Small intestine (tissue), 7 donors: ENCODE data around the gene TIRAP. TPM values are rescaled to one million over a fixed set of nuclear protein-coding genes. Genes with fewer than 3 reads are reported as not detected.

Experiments used
- DNase-seq, 2 donors: peaks; one replicate each; pipeline versions ENCODE4 v3.0.0 to v3.0.0-alpha.2; 2013
- FAIRE-seq: peaks from 2 replicates; lab custom pipeline; 2012; peaks lifted over from hg19 to GRCh38; lab: Jason Lieb, UNC
- H3K27ac ChIP-seq, 3 donors: one replicate each; pipeline ENCODE4 v1.5.1; 2013; ENCODE audit warnings: low read length in 2 of 3, mild to moderate bottlenecking in 2 of 3, control low read depth in 1 of 3, inconsistent platforms in 1 of 3, low read depth in 1 of 3, moderate library complexity in 1 of 3
- H3K27me3 ChIP-seq, 3 donors: one replicate each; pipeline ENCODE4 v1.6.1; 2013; ENCODE audit warnings: low read length in 3 of 3, inconsistent platforms in 1 of 3; ENCODE audit not compliant: control insufficient read depth in 3 of 3, insufficient read depth in 3 of 3
- H3K36me3 ChIP-seq, 3 donors: one replicate each; pipeline ENCODE4 v1.6.1; 2013; ENCODE audit warnings: low read length in 3 of 3, inconsistent platforms in 1 of 3, low read depth in 1 of 3, mild to moderate bottlenecking in 1 of 3, moderate library complexity in 1 of 3; ENCODE audit not compliant: control insufficient read depth in 3 of 3, insufficient read depth in 2 of 3
- H3K4me1 ChIP-seq, 3 donors: one replicate each; pipeline ENCODE4 v1.6.1; 2013; ENCODE audit warnings: low read length in 2 of 3, inconsistent platforms in 1 of 3, low read depth in 1 of 3, mild to moderate bottlenecking in 1 of 3, moderate library complexity in 1 of 3; ENCODE audit not compliant: control insufficient read depth in 3 of 3, insufficient read depth in 2 of 3
- H3K4me3 ChIP-seq, 3 donors: one replicate each; pipeline ENCODE4 v1.5.1; 2013; ENCODE audit warnings: low read length in 3 of 3, control low read depth in 1 of 3, inconsistent platforms in 1 of 3, low read depth in 1 of 3, mild to moderate bottlenecking in 1 of 3, moderate library complexity in 1 of 3
- H3K9me3 ChIP-seq, 2 donors: one replicate each; pipeline ENCODE4 v1.6.1; 2013; ENCODE audit warnings: low read depth in 1 of 2, low read length in 1 of 2; ENCODE audit not compliant: control insufficient read depth in 2 of 2, insufficient read depth in 1 of 2
- WGBS, 3 donors: extraction: QIAGEN DNeasy Blood & Tissue Kit; methylation state at CpG; one replicate each; pipeline ENCODE4 v1.1.7; 2013; 5-methylcytosine and 5-hydroxymethylcytosine counted together
- polyA plus RNA-seq, 4 donors: library from polyadenylated mRNA; stranded (reverse) in 3 of 4; unstranded in 1 of 4; fragments of 200-250 nt in 3 of 4; fragments of 120-200 nt in 1 of 4; gene quantifications; one replicate each; pipeline versions ENCODE4 v1.2.1 to v1.2.3, GENCODE V29; 2013
- donor health status: healthy with polysubstance abuse.
- donor health status: control.
- donor health status: control.
- donor health status: Bipolar disorder and iron deficiency.
- donor health status: healthy.

TIRAP gene
- polyA plus RNA-seq, 4 donors: 6.2 to 15.6 (median 10.3) TPM

GRCh38 chr11:126328938-126329643 is 46.2 kb downstream of the TIRAP start:
- Histone ChIP-seq H3K4me1 (no peaks in the 10 kb centered on the region), H3K9me3 (no peaks in the 10 kb centered on the region), H3K27ac (no peak overlapping the region), H3K4me3 (no peak overlapping the region), H3K36me3 (peaks cover 3 to 23% (median 4%) of the 10 kb centered on the region in 3 donors), H3K27me3 (no peaks in the 10 kb centered on the region)
- no peak for FAIRE-seq
- no peak for DNase-seq
- 75 to 79% (median 78%) methylated on average over 9 of the region's 9 CpGs for WGBS, 3 donors

GRCh38 chr11:126329644-126330211 is 46.8 kb downstream of the TIRAP start:
- no peak for FAIRE-seq
- Histone ChIP-seq H3K9me3 (no peaks in the 10 kb centered on the region), H3K4me3 (no peak overlapping the region), H3K4me1 (no peaks in the 10 kb centered on the region), H3K27ac (no peak overlapping the region), H3K27me3 (no peaks in the 10 kb centered on the region), H3K36me3 (peaks cover 2 to 23% (median 3%) of the 10 kb centered on the region in 3 donors)
- WGBS, 3 donors: 76 to 89% (median 85%) methylated on average over 11 of the region's 11 CpGs
- no peak for DNase-seq

GRCh38 chr11:126331286-126331685 is 48.4 kb downstream of the TIRAP start:
- H3K27ac ChIP-seq: no peak overlapping the region
- no peaks in the 10 kb centered on the region for H3K27me3 ChIP-seq
- no peak overlapping the region for H3K4me3 ChIP-seq
- peaks cover 2 to 29% (median 3%) of the 10 kb centered on the region in 3 donors for H3K36me3 ChIP-seq
- peaks cover 0 to 5% (median 0%) of the 10 kb centered on the region in 3 donors for H3K4me1 ChIP-seq
- DNase-seq: no peak
- FAIRE-seq: no peak
- 97 to 99% (median 99%) methylated on average over 13 of the region's 13 CpGs for WGBS, 3 donors
- no peaks in the 10 kb centered on the region for H3K9me3 ChIP-seq

GRCh38 chr11:126332221-126332711 is 49.4 kb downstream of the TIRAP start:
- peaks cover 0 to 9% (median 0%) of the 10 kb centered on the region in 3 donors for H3K4me1 ChIP-seq
- no peaks in the 10 kb centered on the region for H3K27me3 ChIP-seq
- no peak for FAIRE-seq
- 74 to 85% (median 83%) methylated on average over 5 of the region's 5 CpGs for WGBS, 3 donors
- DNase-seq: no peak
- H3K27ac ChIP-seq: peak overlapping the region in 1 of 3 donors; percentile 21
- no peak overlapping the region for H3K4me3 ChIP-seq
- no peaks in the 10 kb centered on the region for H3K9me3 ChIP-seq
- H3K36me3 ChIP-seq: peaks cover 2 to 32% (median 3%) of the 10 kb centered on the region in 3 donors

GRCh38 chr11:126333142-126333541 is 50.2 kb downstream of the TIRAP start:
- 91 to 97% (median 96%) methylated on average over 7 of the region's 7 CpGs for WGBS, 3 donors
- FAIRE-seq: no peak

DNA sequence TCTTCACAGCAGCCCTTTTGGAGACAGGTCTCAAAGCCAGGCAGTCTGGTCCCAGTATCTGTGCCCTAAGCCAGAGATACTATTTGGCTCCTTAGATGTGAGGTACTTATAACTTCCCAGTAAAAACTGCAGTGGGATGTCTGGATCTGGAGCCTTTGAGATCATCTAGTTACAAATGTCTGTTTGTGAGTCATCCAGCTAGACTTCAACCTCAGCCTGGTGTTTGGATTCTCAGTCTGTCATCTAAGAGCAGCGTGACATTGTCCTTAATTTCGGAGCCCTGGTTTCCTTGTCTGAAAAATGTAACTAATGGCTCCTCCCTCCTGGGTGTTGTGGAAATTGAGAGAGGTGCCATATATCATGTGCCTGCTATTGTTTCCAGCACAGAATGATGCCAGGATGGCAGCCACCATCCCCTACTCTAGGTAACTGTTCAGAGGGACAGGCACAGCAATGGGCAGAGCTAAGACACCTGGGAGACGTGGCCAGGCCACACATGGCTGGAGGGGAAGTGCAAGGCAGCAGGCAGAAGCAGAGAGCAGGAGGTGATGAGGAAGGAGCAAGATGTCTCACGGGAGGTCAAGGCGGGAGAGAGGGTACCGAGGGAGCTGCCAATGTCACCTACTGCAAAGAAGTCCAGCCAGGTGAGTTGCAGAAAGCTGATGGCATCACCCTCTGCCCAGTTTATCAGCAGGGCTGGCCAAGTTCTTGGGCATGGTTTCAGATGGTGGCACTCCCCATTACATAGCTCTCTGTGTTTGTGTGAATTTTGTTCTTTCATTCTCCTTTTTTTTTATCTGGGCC is 52.0 kb downstream of the TIRAP start:
- WGBS, 3 donors: 84 to 95% (median 89%) methylated on average over 6 of the region's 6 CpGs
- Histone ChIP-seq H3K27me3 (no peaks in the 10 kb centered on the region), H3K36me3 (peaks cover 0 to 49% (median 2%) of the 10 kb centered on the region in 3 donors), H3K4me1 (peaks cover 0 to 9% (median 0%) of the 10 kb centered on the region in 3 donors), H3K9me3 (no peaks in the 10 kb centered on the region), H3K4me3 (no peak overlapping the region), H3K27ac (peak overlapping the region in 1 of 3 donors; percentile 55)
- FAIRE-seq (no peak), DNase-seq (no peak)

More at GRCh38 chr11:126333142-126333541, 50.2 kb downstream of the TIRAP start:
- Histone ChIP-seq H3K9me3 (no peaks in the 10 kb centered on the region), H3K4me1 (peaks cover 0 to 9% (median 0%) of the 10 kb centered on the region in 3 donors), H3K27ac (no peak overlapping the region), H3K4me3 (no peak overlapping the region), H3K27me3 (no peaks in the 10 kb centered on the region), H3K36me3 (peaks cover 2 to 33% (median 3%) of the 10 kb centered on the region in 3 donors)
- no peak for DNase-seq

GRCh38 chr11:126335463-126335760 is 52.5 kb downstream of the TIRAP start:
- Histone ChIP-seq H3K27ac (no peak overlapping the region), H3K4me1 (peaks cover 0 to 9% (median 0%) of the 10 kb centered on the region in 3 donors), H3K4me3 (no peak overlapping the region), H3K27me3 (no peaks in the 10 kb centered on the region), H3K9me3 (no peaks in the 10 kb centered on the region), H3K36me3 (peaks cover 0 to 53% (median 2%) of the 10 kb centered on the region in 3 donors)
- WGBS, 3 donors: 78 to 85% (median 82%) methylated on average over 5 of the region's 5 CpGs
- DNase-seq: peak in 1 of 2 donors; percentile 21
- no peak for FAIRE-seq

DNA sequence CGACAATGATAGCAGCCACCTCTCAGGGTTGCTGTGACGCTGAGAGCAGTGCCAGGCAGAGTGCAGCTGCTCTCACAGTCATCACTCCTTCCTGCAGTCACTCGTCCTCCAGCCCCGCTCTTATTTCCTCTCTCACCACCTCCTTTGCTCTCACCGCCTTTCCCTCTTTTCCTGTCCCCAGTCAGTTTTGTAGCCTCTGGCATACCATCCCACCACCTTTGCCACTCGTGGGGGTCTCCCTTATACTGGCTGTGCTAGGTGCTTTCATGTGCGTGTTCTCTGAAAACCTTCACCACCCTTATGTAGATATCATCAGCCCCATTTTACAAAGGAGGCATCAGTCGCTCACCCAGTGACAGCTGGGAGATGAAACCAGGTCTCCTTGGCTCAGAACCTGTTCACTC is 53.2 kb downstream of the TIRAP start:
- Histone ChIP-seq H3K27me3 (no peaks in the 10 kb centered on the region), H3K27ac (no peak overlapping the region), H3K9me3 (no peaks in the 10 kb centered on the region), H3K4me1 (peaks cover 0 to 9% (median 0%) of the 10 kb centered on the region in 3 donors), H3K36me3 (peaks cover 0 to 51% (median 2%) of the 10 kb centered on the region in 3 donors), H3K4me3 (no peak overlapping the region)
- 74 to 88% (median 83%) methylated on average over 7 to 8 of the region's 8 CpGs for WGBS, 3 donors
- DNase-seq (no peak), FAIRE-seq (no peak)
